Keratinocyte (primary cell): ENCODE measurements around the gene ITGB1BP1. TPM values are rescaled to one million over a fixed set of nuclear protein-coding genes. Genes with fewer than 3 reads are reported as not detected.

Source experiments
- DNase-seq: peaks from one replicate; pipeline ENCODE4 v3.0.0-alpha.2; 2011; ENCODE audit warnings: low read depth, missing footprints, low spot score
- FAIRE-seq: peaks from 2 replicates; lab custom pipeline; 2011; peaks lifted over from hg19 to GRCh38; lab: Jason Lieb, UNC
- H2AFZ ChIP-seq: 2 replicates; pipeline ENCODE4 v1.6.0; 2012; ENCODE audit warnings: low read length, control low read depth, inconsistent platforms; ENCODE audit not compliant: control insufficient read depth
- H3K27ac ChIP-seq: 2 replicates; pipeline ENCODE4 v1.5.1; 2011; ENCODE audit warnings: low read length; ENCODE audit not compliant: control insufficient read depth, insufficient read depth
- H3K27me3 ChIP-seq: 3 replicates; pipeline ENCODE4 v1.6.0; 2011; ENCODE audit warnings: low read length; ENCODE audit not compliant: control insufficient read depth, insufficient read depth; ENCODE audit errors: extremely low read depth
- H3K36me3 ChIP-seq, 2 experiments: 2 replicates in 1 of 2; 3 replicates in 1 of 2; pipeline ENCODE4 v1.5.1; 2011; ENCODE audit warnings: low read length in 2 of 2, mild to moderate bottlenecking in 1 of 2; ENCODE audit not compliant: control insufficient read depth in 2 of 2, insufficient read depth in 2 of 2; ENCODE audit errors: extremely low read depth in 1 of 2
- H3K4me1 ChIP-seq: 3 replicates; pipeline ENCODE4 v1.5.1; 2011; ENCODE audit warnings: low read length; ENCODE audit not compliant: control insufficient read depth, insufficient read depth; ENCODE audit errors: extremely low read depth
- H3K4me2 ChIP-seq: 3 replicates; pipeline ENCODE4 v1.6.0; 2011; ENCODE audit warnings: low read depth, low read length; ENCODE audit not compliant: control insufficient read depth, insufficient read depth; ENCODE audit errors: extremely low read depth
- H3K4me3 ChIP-seq, 3 experiments: fragments of 200-600 bp in 1 of 3; sonication (generic) in 1 of 3; 2 replicates in 2 of 3; 3 replicates in 1 of 3; pipeline ENCODE4 v1.5.1; 2011 to 2016; ENCODE audit warnings: low read length in 3 of 3, mild to moderate bottlenecking in 3 of 3, control low read depth in 2 of 3, inconsistent platforms in 1 of 3, low read depth in 1 of 3, mixed read lengths in 1 of 3, mixed run types in 1 of 3, moderate library complexity in 1 of 3; ENCODE audit not compliant: control insufficient read depth in 2 of 3, insufficient read depth in 2 of 3; ENCODE audit errors: extremely low read depth in 1 of 3
- H3K79me2 ChIP-seq: 2 replicates; pipeline ENCODE4 v1.6.0; 2012; ENCODE audit warnings: low read length; ENCODE audit not compliant: control insufficient read depth, insufficient read depth
- H3K9ac ChIP-seq: 3 replicates; pipeline ENCODE4 v1.6.0; 2011; ENCODE audit warnings: low read length; ENCODE audit not compliant: control insufficient read depth, insufficient read depth; ENCODE audit errors: extremely low read depth
- H3K9me1 ChIP-seq: 3 replicates; pipeline ENCODE4 v1.6.0; 2011; ENCODE audit warnings: low read length; ENCODE audit not compliant: control insufficient read depth, insufficient read depth; ENCODE audit errors: extremely low read depth
- H3K9me3 ChIP-seq: 2 replicates; pipeline ENCODE4 v1.5.1; 2012; ENCODE audit warnings: low read depth, low read length; ENCODE audit not compliant: control insufficient read depth
- H4K20me1 ChIP-seq: 3 replicates; pipeline ENCODE4 v1.6.0; 2011; ENCODE audit warnings: low read length; ENCODE audit not compliant: control insufficient read depth, insufficient read depth; ENCODE audit errors: extremely low read depth
- EZH2 ChIP-seq: IDR thresholded peaks from one replicate; pipeline ENCODE4 v1.6.1; 2012; ENCODE audit warnings: inconsistent platforms, mild to moderate bottlenecking, low read length, moderate library complexity
- dilution Hi-C: fragments of 300-500 bp; cut with MboI; formaldehyde crosslinking; loops from one replicate; pipeline ENCODE4 v1.7.0; 2020; ENCODE audit warnings: low sequenced_read_pairs; ENCODE audit not compliant: extremely low pct_ligation_motif_present
- polyA plus RNA-seq, 5 experiments: library from polyadenylated mRNA; depleted of rRNA in 3 of 5; stranded (reverse) in 3 of 5; stranded (forward) in 1 of 5; unstranded in 1 of 5; fragments of >200 nt; gene quantifications; 1 replicate in 1 of 5; 2 replicates in 3 of 5; 3 replicates in 1 of 5; pipeline versions ENCODE4 v1.2.1 to v1.2.3, GENCODE V29; 2011 to 2012; ENCODE audit warnings: missing spikeins in 2 of 5, low read depth in 1 of 5, low replicate concordance in 1 of 5
- TF ChIP-seq, protein P1 (sequence below), 3 experiments: IDR thresholded peaks in 1 of 3; conservative IDR thresholded peaks in 1 of 3; optimal IDR thresholded peaks in 1 of 3; 2 replicates in 2 of 3; 3 replicates in 1 of 3; pipeline versions ENCODE3 to v1.5.1; 2011; ENCODE audit warnings: low read length in 3 of 3, mild to moderate bottlenecking in 3 of 3, moderate library complexity in 2 of 3, control low read depth in 1 of 3, inconsistent platforms in 1 of 3; ENCODE audit not compliant: insufficient read depth in 2 of 3; ENCODE audit errors: extremely low read depth in 1 of 3

Gene ITGB1BP1
- polyA plus RNA-seq, 1 donor (not counting 4 experiments of a cell fraction or from before 2014, with no cell fraction given) = 169 TPM

- TF ChIP-seq, protein P1, sequence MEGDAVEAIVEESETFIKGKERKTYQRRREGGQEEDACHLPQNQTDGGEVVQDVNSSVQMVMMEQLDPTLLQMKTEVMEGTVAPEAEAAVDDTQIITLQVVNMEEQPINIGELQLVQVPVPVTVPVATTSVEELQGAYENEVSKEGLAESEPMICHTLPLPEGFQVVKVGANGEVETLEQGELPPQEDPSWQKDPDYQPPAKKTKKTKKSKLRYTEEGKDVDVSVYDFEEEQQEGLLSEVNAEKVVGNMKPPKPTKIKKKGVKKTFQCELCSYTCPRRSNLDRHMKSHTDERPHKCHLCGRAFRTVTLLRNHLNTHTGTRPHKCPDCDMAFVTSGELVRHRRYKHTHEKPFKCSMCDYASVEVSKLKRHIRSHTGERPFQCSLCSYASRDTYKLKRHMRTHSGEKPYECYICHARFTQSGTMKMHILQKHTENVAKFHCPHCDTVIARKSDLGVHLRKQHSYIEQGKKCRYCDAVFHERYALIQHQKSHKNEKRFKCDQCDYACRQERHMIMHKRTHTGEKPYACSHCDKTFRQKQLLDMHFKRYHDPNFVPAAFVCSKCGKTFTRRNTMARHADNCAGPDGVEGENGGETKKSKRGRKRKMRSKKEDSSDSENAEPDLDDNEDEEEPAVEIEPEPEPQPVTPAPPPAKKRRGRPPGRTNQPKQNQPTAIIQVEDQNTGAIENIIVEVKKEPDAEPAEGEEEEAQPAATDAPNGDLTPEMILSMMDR (optimal IDR thresholded peaks at IDR 0.05 in 1 of 3, IDR thresholded peaks at IDR 0.05 in 1 of 3, conservative IDR thresholded peaks at IDR 0.05 in 1 of 3; ENCODE audit: extremely low read depth in 1 of 3, insufficient read depth in 2 of 3, low read length in 3 of 3) = no peak
- no peak for TF ChIP-seq EZH2
- Histone ChIP-seq H3K4me3 (no peak overlapping the region), H4K20me1 (peaks cover 2% of the 10 kb centered on the region), H3K79me2 (no peaks in the 10 kb centered on the region), H3K4me1 (peaks cover 4% of the 10 kb centered on the region), H3K36me3 (peaks cover 47 to 49% of the 10 kb centered on the region in 2 experiments), H3K9me1 (no peaks in the 10 kb centered on the region), H3K27me3 (no peaks in the 10 kb centered on the region), H3K27ac (no peak overlapping the region), H2AFZ (no peak overlapping the region), H3K9ac (no peak overlapping the region), H3K4me2 (no peak overlapping the region), H3K9me3 (no peaks in the 10 kb centered on the region)
- dilution Hi-C loops = no loop called here
- no peak for FAIRE-seq
- no peak for DNase-seq
These were observed 57.3 kb downstream of the ITGB1BP1 start for GRCh38 chr2:9366026-9366425.

- H3K36me3 ChIP-seq = peaks cover 46% of the 10 kb centered on the region in 2 experiments
- H3K4me2 ChIP-seq = no peak overlapping the region
- dilution Hi-C loops = no loop called here
- TF ChIP-seq EZH2 = no peak
- TF ChIP-seq, protein P1 (optimal IDR thresholded peaks at IDR 0.05 in 1 of 3, IDR thresholded peaks at IDR 0.05 in 1 of 3, conservative IDR thresholded peaks at IDR 0.05 in 1 of 3; ENCODE audit: extremely low read depth in 1 of 3, insufficient read depth in 2 of 3, low read length in 3 of 3) = no peak
- H4K20me1 ChIP-seq = peaks cover 2% of the 10 kb centered on the region
- FAIRE-seq = no peak
- no peaks in the 10 kb centered on the region for H3K9me1 ChIP-seq
- H3K4me3 ChIP-seq = no peak overlapping the region
- no peak overlapping the region for H3K27ac ChIP-seq
- no peak for DNase-seq
- H3K79me2 ChIP-seq = no peaks in the 10 kb centered on the region
- H3K27me3 ChIP-seq = no peaks in the 10 kb centered on the region
- no peak overlapping the region for H2AFZ ChIP-seq
- peaks cover under 1% of the 10 kb centered on the region for H3K4me1 ChIP-seq
- H3K9ac ChIP-seq = no peak overlapping the region
- no peaks in the 10 kb centered on the region for H3K9me3 ChIP-seq
These were observed 57.8 kb downstream of the ITGB1BP1 start for GRCh38 chr2:9365498-9366019.
